SH-SY5Y (cell line): ENCODE results near the gene TTLL3.

Source experiments
- GATA2 ChIP-seq: IDR thresholded peaks from 2 replicates; pipeline ENCODE4 v1.6.1; 2011; ENCODE audit warnings: mild to moderate bottlenecking, low read depth, low read length
- GATA3 ChIP-seq: IDR thresholded peaks from 2 replicates; pipeline ENCODE4 v1.6.1; 2011; ENCODE audit warnings: low read depth, mild to moderate bottlenecking, low read length, moderate library complexity

The TTLL3 gene, protein sequence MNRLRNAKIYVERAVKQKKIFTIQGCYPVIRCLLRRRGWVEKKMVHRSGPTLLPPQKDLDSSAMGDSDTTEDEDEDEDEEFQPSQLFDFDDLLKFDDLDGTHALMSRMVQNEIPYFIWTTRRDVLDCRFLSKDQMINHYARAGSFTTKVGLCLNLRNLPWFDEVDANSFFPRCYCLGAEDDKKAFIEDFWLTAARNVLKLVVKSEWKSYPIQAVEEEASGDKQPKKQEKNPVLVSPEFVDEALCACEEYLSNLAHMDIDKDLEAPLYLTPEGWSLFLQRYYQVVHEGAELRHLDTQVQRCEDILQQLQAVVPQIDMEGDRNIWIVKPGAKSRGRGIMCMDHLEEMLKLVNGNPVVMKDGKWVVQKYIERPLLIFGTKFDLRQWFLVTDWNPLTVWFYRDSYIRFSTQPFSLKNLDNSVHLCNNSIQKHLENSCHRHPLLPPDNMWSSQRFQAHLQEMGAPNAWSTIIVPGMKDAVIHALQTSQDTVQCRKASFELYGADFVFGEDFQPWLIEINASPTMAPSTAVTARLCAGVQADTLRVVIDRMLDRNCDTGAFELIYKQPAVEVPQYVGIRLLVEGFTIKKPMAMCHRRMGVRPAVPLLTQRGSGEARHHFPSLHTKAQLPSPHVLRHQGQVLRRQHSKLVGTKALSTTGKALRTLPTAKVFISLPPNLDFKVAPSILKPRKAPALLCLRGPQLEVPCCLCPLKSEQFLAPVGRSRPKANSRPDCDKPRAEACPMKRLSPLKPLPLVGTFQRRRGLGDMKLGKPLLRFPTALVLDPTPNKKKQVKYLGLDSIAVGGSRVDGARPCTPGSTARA

DNA sequence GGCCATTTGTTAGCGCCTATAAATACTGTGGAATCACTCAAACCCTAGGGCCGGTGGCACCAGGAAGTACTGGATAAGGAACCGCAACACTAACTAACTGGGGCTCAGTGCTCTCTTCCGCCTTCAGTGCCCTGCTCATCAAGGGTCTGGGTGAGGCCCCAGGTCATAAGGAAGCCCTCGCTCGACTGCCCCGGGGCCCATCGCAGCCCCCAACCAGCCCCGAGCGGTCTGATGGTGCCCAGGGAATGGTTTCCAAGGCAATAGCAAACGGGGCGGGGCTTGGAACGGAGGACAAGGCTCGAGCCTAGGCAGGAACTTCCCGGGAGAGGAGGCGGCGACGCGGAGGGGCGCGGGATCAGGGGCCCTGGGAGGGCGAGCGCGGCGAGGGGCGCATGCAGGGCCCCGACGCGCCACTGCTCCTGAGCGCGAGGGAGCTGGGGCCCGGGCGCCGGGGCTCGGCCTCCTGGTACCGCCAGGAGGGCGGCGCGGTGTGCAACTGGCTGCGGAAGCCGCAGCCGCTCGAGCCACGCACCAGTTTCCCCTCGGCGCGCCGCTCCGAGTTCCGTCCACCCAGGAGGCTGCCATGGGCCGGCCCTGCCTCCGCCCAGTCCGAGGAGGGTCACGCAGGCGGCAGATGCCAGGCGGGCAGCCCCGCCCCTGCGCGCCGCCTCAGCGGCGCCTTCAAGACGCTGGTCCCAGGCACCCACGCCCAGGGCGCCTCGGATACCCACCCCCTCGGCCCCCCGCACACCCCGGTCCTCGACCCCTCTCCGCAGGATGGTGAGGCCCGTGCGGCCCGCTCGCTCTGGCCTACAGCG is at the start of gene TTLL3:
Gene TTLL3, plus strand, starts transcription at position 648 of the 818 bp plus-strand sequence. CDS start 400 bp downstream, outside the sequence.
- TF ChIP-seq GATA3 (no peak), GATA2 (no peak)

DNA sequence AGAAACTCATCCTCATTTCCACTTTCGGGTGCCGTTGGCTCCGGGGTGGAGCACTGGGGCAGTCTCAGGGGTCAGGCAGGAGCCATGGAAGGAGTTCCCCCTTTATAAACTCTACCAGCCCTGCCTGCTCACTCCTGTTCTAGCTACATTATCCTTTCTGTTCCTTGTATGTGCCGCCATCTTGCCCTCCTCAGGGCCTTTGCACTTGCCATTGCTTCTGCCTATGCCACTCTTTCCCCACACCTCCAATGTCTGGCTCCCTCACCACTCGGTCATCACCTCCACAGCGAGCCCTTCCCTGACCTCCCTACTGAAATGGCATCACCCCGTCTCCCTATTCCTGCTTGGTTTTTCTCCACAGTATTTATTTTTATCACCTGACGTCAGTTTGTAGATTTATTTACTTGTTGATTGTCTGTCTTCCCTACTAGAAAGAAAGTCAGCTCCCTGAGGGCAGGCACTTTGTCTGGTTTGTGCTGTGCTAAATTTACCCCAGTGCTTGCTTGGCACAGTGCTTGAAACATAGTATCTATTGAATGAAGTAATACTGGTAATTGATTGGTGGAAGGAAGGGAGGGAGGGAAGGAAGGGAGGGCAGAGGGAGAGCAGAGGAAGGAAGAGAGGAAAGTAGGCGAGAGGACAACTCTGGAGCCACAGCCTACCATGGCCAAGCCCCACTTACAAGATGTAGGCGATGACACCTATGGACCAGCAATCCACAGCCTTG is 49.1 kb upstream of the TTLL3 start:
- TF ChIP-seq GATA2 (no peak), GATA3 (no peak)

DNA sequence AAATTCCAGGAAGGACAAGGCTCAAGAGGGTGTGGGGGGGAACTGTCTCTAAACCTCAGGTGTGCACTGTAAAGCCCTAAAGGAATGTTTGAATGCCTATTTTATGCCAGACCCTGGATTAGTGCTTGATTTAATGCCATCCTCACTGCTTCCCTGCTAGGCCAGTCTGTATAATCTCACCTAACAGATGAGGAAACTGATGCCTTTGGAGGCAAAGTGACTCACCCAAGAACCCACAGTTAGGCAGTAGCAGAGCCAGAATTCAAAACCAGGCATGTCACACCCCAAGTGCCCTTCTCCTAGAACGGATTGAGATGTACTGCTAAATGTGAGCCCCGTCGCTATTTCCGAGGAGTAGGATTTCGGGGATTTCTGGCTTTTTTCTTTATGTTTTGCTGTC is 48.1 kb upstream of the TTLL3 start:
- no peak for TF ChIP-seq GATA3
- no peak for TF ChIP-seq GATA2

DNA sequence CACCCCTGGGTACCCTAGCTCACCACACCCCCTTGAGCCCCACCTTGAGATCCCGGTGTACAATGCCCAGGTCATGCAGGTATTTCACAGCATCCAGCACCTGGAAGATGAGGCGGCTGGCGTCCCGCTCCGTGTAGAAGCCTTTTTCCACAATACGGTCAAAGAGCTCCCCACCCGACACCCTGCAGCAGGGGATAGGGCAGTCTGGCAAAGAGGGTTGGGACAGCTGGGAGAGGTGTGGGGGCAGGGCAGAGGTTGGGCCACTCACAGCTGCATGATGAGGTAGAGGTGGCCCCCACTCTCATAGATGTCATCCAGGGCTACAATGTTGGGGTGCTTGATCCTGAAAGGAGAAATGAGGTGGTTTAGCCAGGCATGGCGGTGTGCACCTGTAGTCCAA is 47.2 kb upstream of the TTLL3 start:
- no peak for TF ChIP-seq GATA2
- no peak for TF ChIP-seq GATA3

DNA sequence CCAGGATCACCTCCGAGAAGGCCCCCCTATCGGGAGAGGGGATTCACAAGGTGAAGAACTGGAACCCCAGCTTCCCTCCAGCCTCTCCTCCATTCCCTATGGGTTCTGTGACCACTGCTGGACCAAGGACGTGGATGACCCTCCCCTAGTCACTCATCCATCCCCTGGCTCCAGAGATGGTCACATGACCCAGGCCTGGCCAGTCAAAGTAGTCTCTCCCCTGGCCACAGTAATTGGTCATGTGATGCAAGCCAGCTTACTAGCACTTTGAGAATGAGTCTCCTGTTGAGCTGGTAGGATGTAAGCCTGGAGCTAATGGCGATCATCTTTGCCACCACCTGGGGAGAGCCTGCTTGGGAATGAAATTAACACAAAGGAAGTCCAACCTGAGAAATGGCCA is 44.2 kb upstream of the TTLL3 start:
- TF ChIP-seq GATA3, result no peak
- no peak for TF ChIP-seq GATA2

DNA sequence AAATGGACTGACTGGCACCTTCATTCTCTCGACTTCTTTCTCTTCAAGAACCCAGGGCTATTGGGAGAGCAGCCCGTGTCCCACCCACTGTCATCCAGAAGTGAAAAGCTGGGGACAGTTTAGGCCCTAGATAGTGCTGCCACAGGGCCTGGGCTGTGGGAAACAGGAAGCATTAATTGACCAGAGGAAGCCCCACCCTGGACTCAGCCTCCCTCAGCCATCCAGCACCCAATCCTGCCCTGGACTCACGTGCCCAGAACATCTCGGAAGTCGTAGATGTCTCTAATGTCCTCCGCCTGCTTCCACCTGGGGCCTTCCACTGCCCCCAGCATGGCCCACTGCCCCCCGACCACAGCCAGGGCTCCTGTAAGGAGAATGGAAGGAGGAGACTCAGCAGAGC is 42.6 kb upstream of the TTLL3 start:
- TF ChIP-seq GATA3, result no peak
- no peak for TF ChIP-seq GATA2

DNA sequence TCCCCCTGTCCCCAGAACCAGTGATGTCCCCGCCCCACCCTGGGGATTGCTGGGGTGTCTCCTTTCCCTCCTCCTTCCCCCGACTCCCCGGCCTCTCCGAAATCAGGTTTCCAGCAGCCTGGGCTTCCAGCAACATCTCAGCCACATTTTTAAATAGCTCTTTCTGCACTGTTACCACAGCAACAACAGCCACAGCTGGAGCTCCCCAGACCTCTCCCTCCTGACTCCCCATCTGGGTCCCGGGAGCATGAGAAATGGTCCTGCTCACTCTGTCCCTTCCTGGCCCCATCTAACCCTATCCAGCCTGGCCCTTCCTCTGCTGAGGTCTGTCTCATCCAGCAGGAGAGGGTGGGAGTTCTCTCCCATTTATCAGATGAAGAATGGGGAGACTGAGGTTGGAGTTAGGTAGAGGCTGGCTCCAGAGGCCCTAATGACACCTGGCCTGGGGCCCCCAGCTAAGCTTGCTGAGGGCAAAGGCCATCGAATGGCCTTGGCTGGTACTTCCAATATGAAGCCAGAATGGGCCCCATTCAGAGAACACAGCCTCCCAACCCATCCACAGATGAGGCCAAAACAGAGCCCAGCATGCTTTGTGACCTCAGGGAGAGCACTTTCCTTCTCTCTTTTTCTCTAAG is 41.8 kb upstream of the TTLL3 start:
- no peak for TF ChIP-seq GATA2
- no peak for TF ChIP-seq GATA3

DNA sequence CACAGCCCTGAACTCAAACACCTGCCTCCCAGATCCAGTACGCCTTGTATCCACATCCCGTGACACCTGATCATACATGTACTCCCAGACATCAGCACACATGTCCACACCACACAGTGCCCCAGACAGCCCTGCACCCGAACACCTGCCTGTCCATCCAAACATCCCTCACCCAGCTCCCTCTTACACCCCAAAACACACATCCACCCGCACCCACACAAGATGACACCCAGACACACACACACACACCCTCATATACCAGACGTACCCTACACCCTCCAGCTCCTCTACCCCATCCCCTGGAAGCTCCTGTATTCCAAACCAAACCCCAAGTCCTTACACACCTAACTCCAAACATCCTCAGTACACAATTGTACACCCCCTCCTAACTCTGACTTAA is 41.0 kb upstream of the TTLL3 start:
- TF ChIP-seq GATA2, result no peak
- no peak for TF ChIP-seq GATA3

DNA sequence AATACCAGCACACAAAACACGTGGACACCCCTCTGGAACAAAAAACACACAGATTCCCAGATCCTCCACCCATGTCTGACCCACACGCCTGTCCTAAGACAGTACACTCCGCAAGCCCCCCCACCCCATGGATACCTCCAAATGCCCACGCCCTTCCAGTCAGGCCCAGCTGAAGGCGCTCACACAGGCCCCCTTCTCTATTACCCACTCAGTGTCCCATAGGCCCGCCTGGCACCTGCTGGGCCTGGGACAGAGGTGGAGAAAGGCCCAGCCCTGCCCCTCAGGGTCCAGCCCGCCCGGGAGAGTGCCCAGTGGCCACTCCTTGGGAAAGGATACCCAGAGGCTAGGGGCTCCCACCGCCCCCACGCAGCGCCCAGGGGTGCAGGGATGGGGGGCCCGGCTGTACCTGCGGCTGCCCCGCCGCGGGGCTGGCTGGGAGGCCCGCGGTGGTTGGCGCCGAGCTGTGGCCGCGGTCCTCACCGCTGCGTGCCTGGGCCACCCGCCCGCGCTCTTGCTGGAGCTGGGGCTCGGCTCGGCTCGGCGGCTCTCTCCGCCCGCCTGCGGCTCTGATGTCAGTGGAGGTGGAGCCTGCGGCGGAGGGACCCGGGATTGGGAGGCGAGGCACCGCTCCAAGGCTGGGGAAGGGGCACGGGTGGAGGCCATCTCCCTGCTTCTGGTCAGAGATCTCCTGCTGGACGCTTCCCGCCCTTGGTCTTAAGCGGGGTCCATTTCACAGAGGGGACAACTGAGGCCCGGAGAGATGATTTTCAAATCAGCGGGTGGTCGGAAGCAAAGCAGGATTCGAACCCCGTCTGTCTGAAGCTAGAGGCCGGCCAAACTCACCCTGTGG is 40.4 kb upstream of the TTLL3 start, which contains the start of gene CAMK1:
Gene CAMK1, minus strand, starts transcription at position 522 of the 850 bp plus-strand sequence. CDS start 2,198 bp downstream, outside the sequence.
- TF ChIP-seq GATA2 (no peak), GATA3 (no peak)

DNA sequence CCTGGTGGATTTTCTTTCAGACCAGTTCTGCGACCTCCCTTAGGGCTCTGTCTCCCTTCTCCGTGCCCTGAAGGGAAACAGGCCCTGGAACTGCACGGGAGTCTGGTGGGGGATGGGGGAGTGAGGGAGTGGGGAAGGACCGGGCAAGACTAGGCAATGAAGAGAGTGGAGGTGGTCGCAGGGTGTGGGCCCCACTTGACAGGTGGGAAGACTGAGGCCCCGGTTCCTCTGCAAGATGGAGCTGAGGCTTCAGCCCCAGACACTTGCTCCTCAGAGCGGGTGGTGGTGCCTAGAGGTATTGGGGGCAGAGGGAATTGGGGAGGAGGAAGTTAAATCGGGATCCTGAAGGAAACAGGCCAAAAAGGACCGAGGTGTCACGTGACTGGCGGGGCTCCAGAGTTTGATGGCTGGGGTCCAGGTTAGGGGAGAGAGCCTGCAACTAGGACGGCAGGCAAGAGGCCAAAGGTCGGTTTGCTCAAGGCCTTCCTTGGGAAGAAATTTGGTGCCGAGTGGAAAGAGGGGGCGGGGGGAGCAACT is 39.7 kb upstream of the TTLL3 start:
- TF ChIP-seq GATA2, result no peak

DNA sequence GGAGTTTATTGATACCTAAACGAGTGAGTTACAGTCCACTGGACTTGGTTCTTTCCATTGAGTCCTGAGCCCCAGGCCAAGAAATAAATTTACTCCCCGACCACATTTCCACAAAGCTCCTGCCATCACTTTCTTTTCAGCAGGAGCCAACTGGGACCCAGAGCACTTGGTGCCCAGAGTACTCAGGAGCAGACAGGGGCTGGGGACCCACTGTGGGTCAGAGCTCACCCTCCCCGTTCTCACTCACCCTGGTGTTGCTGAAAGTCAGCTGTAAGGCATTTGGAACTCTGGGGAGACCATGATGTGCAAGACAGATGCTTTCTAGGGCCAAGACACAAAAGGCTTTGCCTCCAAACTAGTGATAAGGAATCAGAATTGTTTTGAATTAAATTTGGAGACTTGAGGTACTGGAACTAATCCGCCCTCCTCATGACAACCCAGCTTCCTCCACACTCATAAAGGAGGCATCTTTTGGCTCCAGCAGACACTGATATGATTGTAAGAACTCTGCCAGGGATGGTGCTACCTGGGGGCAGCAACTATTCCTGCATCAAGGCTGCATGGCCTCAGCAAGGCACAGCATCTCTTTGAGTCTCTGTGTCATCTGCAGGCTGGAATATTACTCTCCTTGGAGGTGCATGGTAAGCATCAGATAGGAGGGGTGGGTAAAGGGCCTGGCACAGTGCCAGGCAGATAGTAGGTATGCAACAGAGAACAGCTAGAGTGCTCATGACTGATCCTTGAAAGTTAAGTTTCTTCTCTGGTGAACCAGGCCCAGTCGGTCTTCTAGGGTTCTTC is 33.0 kb upstream of the TTLL3 start:
- TF ChIP-seq GATA3 (no peak), GATA2 (no peak)
